Small intestine (tissue), 4 donors: Measurements from ENCODE around the gene ALDOC. TPM values are rescaled to one million over a fixed set of nuclear protein-coding genes. Genes with fewer than 3 reads are reported as not detected.

ENCODE experiments used
- polyA plus RNA-seq, 4 donors: library from polyadenylated mRNA; stranded (reverse) in 3 of 4; unstranded in 1 of 4; fragments of 200-250 nt in 3 of 4; fragments of 120-200 nt in 1 of 4; gene quantifications; one replicate each; pipeline versions ENCODE4 v1.2.1 to v1.2.3, GENCODE V29; 2013
- donor health status: healthy with polysubstance abuse.
- donor health status: Bipolar disorder and iron deficiency.
- donor health status: healthy.

The ALDOC gene
- polyA plus RNA-seq, 4 donors, result 27.6 to 85.0 (median 42.9) TPM

Other genes with a start within 250 kb of the ALDOC start
- 100 to 1,000 TPM in 2 of 4 donors, 10 to 100 TPM in 2; 39.3 to 135 (median 78.6) TPM for gene IFT20, start 241.4 kb downstream of the ALDOC start, polyA plus RNA-seq
- 10 to 100 TPM; 16.1 to 30.6 (median 17.5) TPM for gene TNFAIP1, start 241.1 kb downstream of the ALDOC start, polyA plus RNA-seq
- 10 to 100 TPM; 61.5 to 73.2 (median 68.7) TPM for gene POLDIP2, start 219.4 kb downstream of the ALDOC start, polyA plus RNA-seq
- gene SEBOX, start 211.7 kb downstream of the ALDOC start, polyA plus RNA-seq, result not detected
- 10 to 100 TPM in 1 of 4 donors, 1 to 10 TPM in 3; 1.3 to 20.9 (median 2.2) TPM for gene VTN, start 206.6 kb downstream of the ALDOC start, polyA plus RNA-seq
- gene SARM1, start 205.2 kb downstream of the ALDOC start, polyA plus RNA-seq, result 10 to 100 TPM in 3 of 4 donors, 1 to 10 TPM in 1; 8.9 to 19.0 (median 10.9) TPM
- gene SLC46A1, start 170.7 kb downstream of the ALDOC start, polyA plus RNA-seq, result 100 to 1,000 TPM in 1 of 4 donors, 10 to 100 TPM in 3; 11.0 to 147 (median 60.8) TPM
- gene SLC13A2, start 103.3 kb downstream of the ALDOC start, polyA plus RNA-seq, result 100 to 1,000 TPM in 3 of 4 donors, 10 to 100 TPM in 1; 40.5 to 320 (median 211) TPM
- gene FOXN1, start 70.5 kb downstream of the ALDOC start, polyA plus RNA-seq, result under 1 TPM in 1 of 4 donors, not detected in 3; 0.16 TPM
- gene UNC119, start 24.3 kb downstream of the ALDOC start, polyA plus RNA-seq, result 10 to 100 TPM; 14.6 to 57.0 (median 29.9) TPM
- gene PIGS, start 5.4 kb downstream of the ALDOC start, polyA plus RNA-seq, result 100 to 1,000 TPM in 1 of 4 donors, 10 to 100 TPM in 3; 24.8 to 131 (median 39.8) TPM
- 10 to 100 TPM; 20.3 to 39.3 (median 35.4) TPM for gene SPAG5, start 22.1 kb upstream of the ALDOC start, polyA plus RNA-seq
- 10 to 100 TPM in 1 of 4 donors, 1 to 10 TPM in 1, under 1 TPM in 2; 0.22 to 13.0 (median 1.9) TPM for gene RSKR, start 37.3 kb upstream of the ALDOC start, polyA plus RNA-seq
- 10 to 100 TPM; 15.7 to 58.5 (median 30.5) TPM for gene BLTP2, start 68.3 kb upstream of the ALDOC start, polyA plus RNA-seq
- 10 to 100 TPM; 45.4 to 61.8 (median 49.6) TPM for gene SDF2, start 85.0 kb upstream of the ALDOC start, polyA plus RNA-seq
- gene SUPT6H, start 85.3 kb upstream of the ALDOC start, polyA plus RNA-seq, result 10 to 100 TPM; 26.4 to 69.7 (median 29.0) TPM
- gene PROCA1, start 135.0 kb upstream of the ALDOC start, polyA plus RNA-seq, result 1 to 10 TPM; 2.3 to 5.4 (median 4.4) TPM
- gene RAB34, start 141.0 kb upstream of the ALDOC start, polyA plus RNA-seq, result 10 to 100 TPM in 3 of 4 donors, 1 to 10 TPM in 1; 4.2 to 76.4 (median 32.2) TPM
- 1,000 to 10,000 TPM in 3 of 4 donors, 100 to 1,000 TPM in 1; 783 to 1,912 (median 1,526) TPM for gene RPL23A, start 143.1 kb upstream of the ALDOC start, polyA plus RNA-seq
- gene TLCD1, start 149.3 kb upstream of the ALDOC start, polyA plus RNA-seq, result 10 to 100 TPM; 10.7 to 21.3 (median 11.6) TPM
- gene NEK8, start 151.9 kb upstream of the ALDOC start, polyA plus RNA-seq, result 1 to 10 TPM; 3.5 to 5.7 (median 3.6) TPM
- gene TRAF4, start 167.1 kb upstream of the ALDOC start, polyA plus RNA-seq, result 100 to 1,000 TPM in 2 of 4 donors, 10 to 100 TPM in 2; 58.8 to 203 (median 128) TPM